Uterus (tissue), 2 donors: ENCODE data around the gene LLGL2.

Experiments
- POLR2A ChIP-seq, 2 donors: fragments of 450-650 bp; IDR thresholded peaks; one replicate each; pipeline ENCODE4 v1.6.1; 2016; ENCODE audit warnings: antibody characterized with exemption in 2 of 2, mild to moderate bottlenecking in 1 of 2, moderate library complexity in 1 of 2
- TF ChIP-seq, protein P1 (sequence below), 4 experiments: fragments of 200-600 bp in 2 of 4; fragments of 450-650 bp in 2 of 4; sonication (generic) in 2 of 4; IDR thresholded peaks; one replicate each; pipeline ENCODE4 v1.5.1; 2016 to 2019; ENCODE audit warnings: antibody characterized with exemption in 4 of 4, mild to moderate bottlenecking in 2 of 4, moderate library complexity in 1 of 4

GRCh38 chr17:75542728-75543336, 17.3 kb downstream of the LLGL2 start:
- TF ChIP-seq, protein P1, sequence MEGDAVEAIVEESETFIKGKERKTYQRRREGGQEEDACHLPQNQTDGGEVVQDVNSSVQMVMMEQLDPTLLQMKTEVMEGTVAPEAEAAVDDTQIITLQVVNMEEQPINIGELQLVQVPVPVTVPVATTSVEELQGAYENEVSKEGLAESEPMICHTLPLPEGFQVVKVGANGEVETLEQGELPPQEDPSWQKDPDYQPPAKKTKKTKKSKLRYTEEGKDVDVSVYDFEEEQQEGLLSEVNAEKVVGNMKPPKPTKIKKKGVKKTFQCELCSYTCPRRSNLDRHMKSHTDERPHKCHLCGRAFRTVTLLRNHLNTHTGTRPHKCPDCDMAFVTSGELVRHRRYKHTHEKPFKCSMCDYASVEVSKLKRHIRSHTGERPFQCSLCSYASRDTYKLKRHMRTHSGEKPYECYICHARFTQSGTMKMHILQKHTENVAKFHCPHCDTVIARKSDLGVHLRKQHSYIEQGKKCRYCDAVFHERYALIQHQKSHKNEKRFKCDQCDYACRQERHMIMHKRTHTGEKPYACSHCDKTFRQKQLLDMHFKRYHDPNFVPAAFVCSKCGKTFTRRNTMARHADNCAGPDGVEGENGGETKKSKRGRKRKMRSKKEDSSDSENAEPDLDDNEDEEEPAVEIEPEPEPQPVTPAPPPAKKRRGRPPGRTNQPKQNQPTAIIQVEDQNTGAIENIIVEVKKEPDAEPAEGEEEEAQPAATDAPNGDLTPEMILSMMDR (IDR thresholded peaks at IDR 0.05) = no peak
- TF ChIP-seq POLR2A (IDR thresholded peaks at IDR 0.05) = no peak
